DND-41 (cell line): ENCODE results near the gene NUDT8.
A peak's percentile ranks its signal among the peaks of the same experiment; 100 is the strongest.

Source experiments
- ATAC-seq: fragments of 200-7000 bp; cut with Tn5 transposase; 3 replicates; pipeline ENCODE4 v1.9.1; 2021; ENCODE audit warnings: low read depth; ENCODE audit not compliant: insufficient read depth
- DNase-seq: peaks from one replicate; pipeline ENCODE4 v3.0.0-alpha.2; 2020
- H2AFZ ChIP-seq: 2 replicates; pipeline ENCODE4 v1.6.0; 2012; ENCODE audit warnings: low read depth, low read length
- H3K27ac ChIP-seq: 2 replicates; pipeline ENCODE4 v1.5.1; 2012; ENCODE audit warnings: low read length, inconsistent platforms
- H3K27me3 ChIP-seq: fragments of 200-600 bp; sonication (generic); 2 replicates; pipeline ENCODE4 v1.6.0; 2012; ENCODE audit warnings: low read length, mild to moderate bottlenecking, inconsistent platforms; ENCODE audit not compliant: insufficient read depth, poor library complexity
- H3K36me3 ChIP-seq: 2 replicates; pipeline ENCODE4 v1.5.1; 2012; ENCODE audit warnings: low read length, inconsistent platforms; ENCODE audit not compliant: insufficient read depth
- H3K4me1 ChIP-seq: 2 replicates; pipeline ENCODE4 v1.5.1; 2012; ENCODE audit warnings: mild to moderate bottlenecking, low read length; ENCODE audit not compliant: insufficient read depth
- H3K4me2 ChIP-seq: 2 replicates; pipeline ENCODE4 v1.6.0; 2012; ENCODE audit warnings: mild to moderate bottlenecking, moderate library complexity, low read length, inconsistent platforms; ENCODE audit not compliant: insufficient read depth
- H3K4me3 ChIP-seq, 2 experiments: fragments of 200-600 bp in 1 of 2; shearing (Covaris generic) in 1 of 2; 2 replicates each; pipeline ENCODE4 v1.5.1; 2012 to 2016; ENCODE audit warnings: inconsistent platforms in 2 of 2, low read length in 2 of 2, mild to moderate bottlenecking in 2 of 2, low read depth in 1 of 2, moderate library complexity in 1 of 2
- H3K79me2 ChIP-seq: 2 replicates; pipeline ENCODE4 v1.6.0; 2012; ENCODE audit warnings: low read length, inconsistent platforms; ENCODE audit not compliant: insufficient read depth
- H3K9ac ChIP-seq: 2 replicates; pipeline ENCODE4 v1.6.0; 2012; ENCODE audit warnings: low read depth, mild to moderate bottlenecking, inconsistent platforms, low read length, moderate library complexity
- H3K9me3 ChIP-seq: 2 replicates; pipeline ENCODE4 v1.5.1; 2012; ENCODE audit warnings: low read length, moderate library complexity, mild to moderate bottlenecking, inconsistent platforms; ENCODE audit not compliant: insufficient read depth, severe bottlenecking
- H4K20me1 ChIP-seq: 2 replicates; pipeline ENCODE4 v1.6.0; 2012; ENCODE audit warnings: low read length; ENCODE audit not compliant: insufficient read depth
- CTCF ChIP-seq: IDR thresholded peaks from 2 replicates; pipeline ENCODE4 v1.5.1; 2012; ENCODE audit warnings: borderline replicate concordance, low read length, moderate library complexity, mild to moderate bottlenecking; ENCODE audit not compliant: poor library complexity, severe bottlenecking; ENCODE audit errors: extremely low read depth
- EZH2 ChIP-seq: IDR thresholded peaks from 3 replicates; pipeline ENCODE4 v1.6.1; 2012; ENCODE audit warnings: borderline replicate concordance, low read depth, mild to moderate bottlenecking, moderate library complexity, low read length, inconsistent platforms; ENCODE audit not compliant: severe bottlenecking

NUDT8 gene

GRCh38 chr11:67610302-67610868 lies 19.4 kb downstream of the NUDT8 start:
- Histone ChIP-seq H2AFZ (no peak overlapping the region), H3K4me3 (no peak overlapping the region), H3K27me3 (no peaks in the 10 kb centered on the region), H3K9ac (no peak overlapping the region), H3K4me2 (no peak overlapping the region), H4K20me1 (peaks cover 4% of the 10 kb centered on the region; the same call in 1 of the 2 replicates), H3K36me3 (peaks cover 58% of the 10 kb centered on the region), H3K9me3 (no peaks in the 10 kb centered on the region), H3K4me1 (peaks cover 62% of the 10 kb centered on the region), H3K79me2 (peaks cover 21% of the 10 kb centered on the region), H3K27ac (no peak overlapping the region)
- ATAC-seq (no peak), DNase-seq (no peak)
- TF ChIP-seq CTCF (no peak), EZH2 (no peak)

DNA sequence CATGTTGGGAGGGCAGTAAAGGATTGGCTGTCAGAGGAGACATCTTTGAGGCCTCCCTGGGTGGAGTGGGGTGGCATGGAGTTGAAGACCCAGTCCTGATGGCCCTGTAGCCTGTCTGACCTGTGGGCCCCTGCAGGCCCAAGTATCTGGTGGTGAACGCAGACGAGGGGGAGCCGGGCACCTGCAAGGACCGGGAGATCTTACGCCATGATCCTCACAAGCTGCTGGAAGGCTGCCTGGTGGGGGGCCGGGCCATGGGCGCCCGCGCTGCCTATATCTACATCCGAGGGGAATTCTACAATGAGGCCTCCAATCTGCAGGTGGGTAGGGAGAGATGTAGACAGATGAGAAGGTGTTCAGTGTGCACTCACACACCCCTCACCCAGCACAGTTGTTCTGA lies 20.4 kb downstream of the NUDT8 start:
- no peaks in the 10 kb centered on the region for H3K9me3 ChIP-seq
- H3K27ac ChIP-seq, result no peak overlapping the region
- no peak for DNase-seq
- ATAC-seq, result no peak
- peaks cover 4% of the 10 kb centered on the region; the same call in 1 of the 2 replicates for H4K20me1 ChIP-seq
- TF ChIP-seq CTCF (no peak), EZH2 (no peak)
- peaks cover 58% of the 10 kb centered on the region for H3K36me3 ChIP-seq
- H3K79me2 ChIP-seq, result peaks cover 21% of the 10 kb centered on the region
- H2AFZ ChIP-seq, result no peak overlapping the region
- peaks cover 51% of the 10 kb centered on the region for H3K4me1 ChIP-seq
- H3K4me2 ChIP-seq, result no peak overlapping the region
- no peak overlapping the region for H3K9ac ChIP-seq
- no peaks in the 10 kb centered on the region for H3K27me3 ChIP-seq
- no peak overlapping the region for H3K4me3 ChIP-seq

DNA sequence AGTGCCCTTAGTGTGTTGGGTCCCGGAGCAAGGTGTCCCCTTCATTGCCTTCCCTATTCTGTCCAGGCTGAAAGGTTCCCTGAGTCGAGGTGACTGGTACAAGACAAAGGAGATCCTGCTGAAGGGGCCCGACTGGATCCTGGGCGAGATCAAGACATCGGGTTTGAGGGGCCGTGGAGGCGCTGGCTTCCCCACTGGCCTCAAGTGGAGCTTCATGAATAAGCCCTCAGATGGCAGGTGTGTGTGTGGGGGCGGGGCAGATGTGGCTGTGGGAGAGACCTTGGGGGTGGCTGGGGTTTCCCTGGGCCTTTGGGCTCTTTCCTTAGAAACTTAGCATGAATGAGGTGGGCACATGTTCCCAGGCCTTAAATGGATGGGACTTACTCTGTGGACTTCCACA lies 21.3 kb downstream of the NUDT8 start:
- H3K4me2 ChIP-seq, result peak overlapping the region; percentile 98; the same call in 1 of the 2 replicates
- H4K20me1 ChIP-seq, result peaks cover 4% of the 10 kb centered on the region; the same call in 1 of the 2 replicates
- H3K9me3 ChIP-seq, result no peaks in the 10 kb centered on the region
- no peak overlapping the region for H2AFZ ChIP-seq
- 0 out of 4 replicates have a peak overlapping the region, but pooled peaks of 1 of the 2 experiments have one; percentile 94 for H3K4me3 ChIP-seq
- H3K79me2 ChIP-seq, result peaks cover 21% of the 10 kb centered on the region
- TF ChIP-seq CTCF (no peak), EZH2 (no peak)
- H3K9ac ChIP-seq, result no peak overlapping the region; the same call in 1 of the 2 replicates
- H3K27me3 ChIP-seq, result no peaks in the 10 kb centered on the region
- peaks cover 55% of the 10 kb centered on the region for H3K36me3 ChIP-seq
- peaks cover 43% of the 10 kb centered on the region for H3K4me1 ChIP-seq
- H3K27ac ChIP-seq, result no peak overlapping the region
- no peak for ATAC-seq
- no peak for DNase-seq
